Keratinocyte (primary cell): Measurements from ENCODE around the gene CDH8.

Experiments
- EZH2 ChIP-seq: IDR thresholded peaks from one replicate; pipeline ENCODE4 v1.6.1; 2012; ENCODE audit warnings: inconsistent platforms, mild to moderate bottlenecking, low read length, moderate library complexity
- TF ChIP-seq, protein P1 (sequence below), 3 experiments: IDR thresholded peaks in 1 of 3; conservative IDR thresholded peaks in 1 of 3; optimal IDR thresholded peaks in 1 of 3; 2 replicates in 2 of 3; 3 replicates in 1 of 3; pipeline versions ENCODE3 to v1.5.1; 2011; ENCODE audit warnings: low read length in 3 of 3, mild to moderate bottlenecking in 3 of 3, moderate library complexity in 2 of 3, control low read depth in 1 of 3, inconsistent platforms in 1 of 3; ENCODE audit not compliant: insufficient read depth in 2 of 3; ENCODE audit errors: extremely low read depth in 1 of 3

DNA sequence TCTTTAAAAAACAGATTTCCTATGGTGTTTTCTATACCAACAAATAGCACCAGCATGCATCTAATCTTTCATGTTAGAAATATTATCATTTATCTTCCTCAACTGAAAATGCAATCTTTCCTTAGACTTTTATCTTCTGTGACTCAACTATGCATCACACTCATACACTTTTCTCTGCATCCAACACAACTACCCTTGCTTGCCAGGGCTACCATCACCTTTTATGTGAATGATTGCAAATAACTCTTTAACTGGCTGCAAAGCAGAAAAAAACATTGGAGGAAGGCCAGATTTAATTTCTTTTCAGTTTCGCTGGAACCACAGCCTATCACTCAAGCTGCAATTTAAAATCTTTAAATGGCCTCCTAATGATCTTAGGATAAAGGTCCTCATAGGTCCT lies 212.9 kb downstream of the CDH8 start:
- TF ChIP-seq, protein P1, sequence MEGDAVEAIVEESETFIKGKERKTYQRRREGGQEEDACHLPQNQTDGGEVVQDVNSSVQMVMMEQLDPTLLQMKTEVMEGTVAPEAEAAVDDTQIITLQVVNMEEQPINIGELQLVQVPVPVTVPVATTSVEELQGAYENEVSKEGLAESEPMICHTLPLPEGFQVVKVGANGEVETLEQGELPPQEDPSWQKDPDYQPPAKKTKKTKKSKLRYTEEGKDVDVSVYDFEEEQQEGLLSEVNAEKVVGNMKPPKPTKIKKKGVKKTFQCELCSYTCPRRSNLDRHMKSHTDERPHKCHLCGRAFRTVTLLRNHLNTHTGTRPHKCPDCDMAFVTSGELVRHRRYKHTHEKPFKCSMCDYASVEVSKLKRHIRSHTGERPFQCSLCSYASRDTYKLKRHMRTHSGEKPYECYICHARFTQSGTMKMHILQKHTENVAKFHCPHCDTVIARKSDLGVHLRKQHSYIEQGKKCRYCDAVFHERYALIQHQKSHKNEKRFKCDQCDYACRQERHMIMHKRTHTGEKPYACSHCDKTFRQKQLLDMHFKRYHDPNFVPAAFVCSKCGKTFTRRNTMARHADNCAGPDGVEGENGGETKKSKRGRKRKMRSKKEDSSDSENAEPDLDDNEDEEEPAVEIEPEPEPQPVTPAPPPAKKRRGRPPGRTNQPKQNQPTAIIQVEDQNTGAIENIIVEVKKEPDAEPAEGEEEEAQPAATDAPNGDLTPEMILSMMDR (optimal IDR thresholded peaks at IDR 0.05 in 1 of 3, IDR thresholded peaks at IDR 0.05 in 1 of 3, conservative IDR thresholded peaks at IDR 0.05 in 1 of 3; ENCODE audit: extremely low read depth in 1 of 3, insufficient read depth in 2 of 3, low read length in 3 of 3): no peak
- TF ChIP-seq EZH2: no peak
